Stimulated activated CD4-positive, alpha-beta T cell treated with anti-CD3 and anti-CD28 coated beads, Interleukin-4, amount 100 ng/mL, for 1 hour (primary cell): ENCODE data around the gene ADSS1.

Experiments
- DNase-seq: peaks from one replicate; pipeline ENCODE4 v3.0.0-alpha.2; 2020

The ADSS1 gene

GRCh38 chr14:104784846-104785707, 61.0 kb downstream of the ADSS1 start:
- DNase-seq, result no peak

GRCh38 chr14:104785708-104786080, 61.7 kb downstream of the ADSS1 start:
- no peak for DNase-seq

- DNase-seq, result no peak
Observed at GRCh38 chr14:104786091-104786586, 62.1 kb downstream of the ADSS1 start.

GRCh38 chr14:104786726-104787675, 63.0 kb downstream of the ADSS1 start:
- no peak for DNase-seq

GRCh38 chr14:104787736-104788135, 63.7 kb downstream of the ADSS1 start:
- DNase-seq, result no peak

- DNase-seq, result no peak
Observed at GRCh38 chr14:104788161-104788818, 64.3 kb downstream of the ADSS1 start.

GRCh38 chr14:104788873-104789663, 65.0 kb downstream of the ADSS1 start:
- DNase-seq, result no peak

GRCh38 chr14:104789752-104790743, 66.0 kb downstream of the ADSS1 start:
- no peak for DNase-seq

- no peak for DNase-seq
Observed at GRCh38 chr14:104791425-104791824, 67.4 kb downstream of the ADSS1 start.

GRCh38 chr14:104792101-104792884, 68.3 kb downstream of the ADSS1 start:
- no peak for DNase-seq

GRCh38 chr14:104792945-104793702, 69.1 kb downstream of the ADSS1 start:
- DNase-seq, result no peak

- DNase-seq, result no peak
Observed at GRCh38 chr14:104793703-104793959, 69.6 kb downstream of the ADSS1 start.

- DNase-seq, result peak; percentile 38
Observed at GRCh38 chr14:104794099-104794498, 70.1 kb downstream of the ADSS1 start.

- DNase-seq, result no peak
Observed at GRCh38 chr14:104794631-104794992, 70.6 kb downstream of the ADSS1 start.

- DNase-seq, result no peak
Observed at GRCh38 chr14:104794993-104795780, 71.2 kb downstream of the ADSS1 start, which contains the start of gene AKT1. Gene AKT1, minus strand, starts transcription at chr14:104795748. Its CDS starts 3,105 bp downstream, at chr14:104792643.

- DNase-seq, result peak; percentile 69
Observed at GRCh38 chr14:104795781-104796686, 72.0 kb downstream of the ADSS1 start.

GRCh38 chr14:104796687-104797081, 72.7 kb downstream of the ADSS1 start:
- DNase-seq, result no peak
